Mucosa of descending colon (tissue), 3 donors: ENCODE measurements around the gene BCAR3. TPM values are rescaled to one million over a fixed set of nuclear protein-coding genes. Genes with fewer than 3 reads are reported as not detected.

Source experiments
- ATAC-seq: fragments of 200-7000 bp; cut with Tn5 transposase; one replicate; pipeline ENCODE4 v1.9.1; 2020; ENCODE audit warnings: mild to moderate bottlenecking, moderate library complexity
- DNase-seq, 3 donors: peaks; one replicate each; pipeline ENCODE4 v3.0.0-alpha.2; 2020
- H3K36me3 ChIP-seq: fragments of 200-600 bp; one replicate; pipeline ENCODE4 v1.8.0; 2021; ENCODE audit warnings: low read depth, mild to moderate bottlenecking
- H3K4me1 ChIP-seq: fragments of 200-600 bp; one replicate; pipeline ENCODE4 v1.8.0; 2021; ENCODE audit warnings: low read depth, mild to moderate bottlenecking
- H3K4me3 ChIP-seq: fragments of 200-600 bp; one replicate; pipeline ENCODE4 v1.8.0; 2021; ENCODE audit warnings: mild to moderate bottlenecking
- H3K9me3 ChIP-seq: fragments of 200-600 bp; one replicate; pipeline ENCODE4 v1.8.0; 2021; ENCODE audit warnings: mild to moderate bottlenecking
- CTCF ChIP-seq: fragments of 200-600 bp; IDR thresholded peaks from one replicate; pipeline ENCODE4 v1.8.0; 2022; ENCODE audit warnings: antibody characterized with exemption, mild to moderate bottlenecking
- intact Hi-C, 2 donors: fragments of 100-400 bp; cut with DNase I in 1 of 2; cut with micrococcal nuclease in 1 of 2; formaldehyde crosslinking; loops; one replicate each; pipeline versions ENCODE4 v1.11.0 to v1.11.1; 2022; cut with DNase I, micrococcal nuclease
- total RNA-seq, 3 donors: library from RNA; stranded (reverse); fragmentation: NEBNext Ultra II Directional in 2 of 3; extraction: Animal tissue kit (Norgen Biotek cat#: 25700) in 2 of 3; gene quantifications; one replicate each; pipeline versions ENCODE4 v1.2.1 to v1.2.4, GENCODE V29; 2021 to 2023
- donor health status: DM: no; HTN: no; CAD: no; lungs with moderate emphysema.
- donor health status: DM: no; HTN: no; CAD: no.
- donor health status: DM: no; HTN: yes; CAD: no.

BCAR3 gene
- total RNA-seq, 3 donors from 2014 or later = 37.2 to 73.7 (median 54.3) TPM

GRCh38 chr1:93623436-93623835 is 58.2 kb downstream of the BCAR3 start:
- H3K36me3 ChIP-seq = no peaks in the 10 kb centered on the region
- no peak for TF ChIP-seq CTCF
- no peaks in the 10 kb centered on the region for H3K9me3 ChIP-seq
- no peak overlapping the region for H3K4me3 ChIP-seq
- H3K4me1 ChIP-seq = peaks cover 13% of the 10 kb centered on the region
- intact Hi-C loops = loop anchor here in 1 of 2 donors (10.0 kb wide), 2 partner anchors 191 to 221 kb away; no protein-coding TSS in a partner anchor
- DNase-seq = no peak
- no peak for ATAC-seq

- H3K4me3 ChIP-seq = no peak overlapping the region
Measured at GRCh38 chr1:93621246-93621645, 60.4 kb downstream of the BCAR3 start.

GRCh38 chr1:93620841-93621210 is 60.8 kb downstream of the BCAR3 start:
- peak; percentile 21 for ATAC-seq
- Histone ChIP-seq H3K4me1 (peaks cover 38% of the 10 kb centered on the region), H3K4me3 (no peak overlapping the region), H3K9me3 (no peaks in the 10 kb centered on the region), H3K36me3 (no peaks in the 10 kb centered on the region)
- no peak for TF ChIP-seq CTCF
- peak; percentile 76 to 83 (median 78) for DNase-seq
- intact Hi-C loops = loop anchor here in 1 of 2 donors (10.0 kb wide), 2 partner anchors 194 to 224 kb away; no protein-coding TSS in a partner anchor

More at GRCh38 chr1:93621246-93621645, 60.4 kb downstream of the BCAR3 start:
- peaks cover 34% of the 10 kb centered on the region for H3K4me1 ChIP-seq
- no peak for DNase-seq
- no peaks in the 10 kb centered on the region for H3K36me3 ChIP-seq
- intact Hi-C loops = loop anchor here in 1 of 2 donors (10.0 kb wide), 2 partner anchors 194 to 224 kb away; no protein-coding TSS in a partner anchor
- no peak for TF ChIP-seq CTCF
- no peaks in the 10 kb centered on the region for H3K9me3 ChIP-seq
- ATAC-seq = no peak

- no peak for ATAC-seq
- TF ChIP-seq CTCF = no peak
- H3K36me3 ChIP-seq = no peaks in the 10 kb centered on the region
- DNase-seq = peak in 1 of 3 donors; percentile 21
- H3K4me3 ChIP-seq = no peak overlapping the region
- intact Hi-C loops = loop anchor here in 1 of 2 donors (10.0 kb wide), 2 partner anchors 194 to 224 kb away; no protein-coding TSS in a partner anchor
- no peaks in the 10 kb centered on the region for H3K9me3 ChIP-seq
- H3K4me1 ChIP-seq = peaks cover 41% of the 10 kb centered on the region
Measured at GRCh38 chr1:93620172-93620840, 61.3 kb downstream of the BCAR3 start.

- DNase-seq (no peak), ATAC-seq (no peak)
- H3K9me3 ChIP-seq = no peaks in the 10 kb centered on the region
- H3K4me1 ChIP-seq = peaks cover 47% of the 10 kb centered on the region
- no peak for TF ChIP-seq CTCF
- no peaks in the 10 kb centered on the region for H3K36me3 ChIP-seq
- no peak overlapping the region for H3K4me3 ChIP-seq
- intact Hi-C loops = loop anchor here in 1 of 2 donors (10.0 kb wide), 2 partner anchors 195 to 225 kb away; no protein-coding TSS in a partner anchor
Measured at GRCh38 chr1:93619507-93620171, 62.0 kb downstream of the BCAR3 start.
